NB4 (cell line): ENCODE results near the gene S100A9.
"Not testable (repeated sequence)": the region's sequence is repeated elsewhere in the genome, so short reads cannot be mapped to it uniquely, and the experiment has no call there.

ENCODE experiments used
- DNase-seq: peaks from one replicate; pipeline ENCODE4 v3.0.0; 2010; ENCODE audit warnings: low read depth
- H3K4me3 ChIP-seq: one replicate; pipeline ENCODE4 v1.5.1; 2011; ENCODE audit warnings: mild to moderate bottlenecking, low read depth, low read length, moderate library complexity
- MAX ChIP-seq: IDR thresholded peaks from 2 replicates; pipeline ENCODE4 v1.6.1; 2011; ENCODE audit warnings: low read depth, low read length
- MYC ChIP-seq: IDR thresholded peaks from 2 replicates; pipeline ENCODE4 v1.6.1; 2011; ENCODE audit warnings: low read depth, low read length
- POLR2A ChIP-seq: IDR thresholded peaks from 2 replicates; pipeline ENCODE4 v1.6.1; 2011; ENCODE audit warnings: mild to moderate bottlenecking; ENCODE audit not compliant: insufficient read length; ENCODE audit errors: extremely low read depth
- TF ChIP-seq, protein P1 (sequence below): IDR thresholded peaks from one replicate; pipeline ENCODE4 v1.5.1; 2012; ENCODE audit warnings: low read depth, low read length

S100A9 gene

GRCh38 chr1:153403421-153404085 lies 45.9 kb downstream of the S100A9 start:
- H3K4me3 ChIP-seq: no peak overlapping the region
- DNase-seq: no peak
- no peak for TF ChIP-seq MAX
- no peak for TF ChIP-seq POLR2A
- no peak for TF ChIP-seq MYC
- TF ChIP-seq, protein P1, sequence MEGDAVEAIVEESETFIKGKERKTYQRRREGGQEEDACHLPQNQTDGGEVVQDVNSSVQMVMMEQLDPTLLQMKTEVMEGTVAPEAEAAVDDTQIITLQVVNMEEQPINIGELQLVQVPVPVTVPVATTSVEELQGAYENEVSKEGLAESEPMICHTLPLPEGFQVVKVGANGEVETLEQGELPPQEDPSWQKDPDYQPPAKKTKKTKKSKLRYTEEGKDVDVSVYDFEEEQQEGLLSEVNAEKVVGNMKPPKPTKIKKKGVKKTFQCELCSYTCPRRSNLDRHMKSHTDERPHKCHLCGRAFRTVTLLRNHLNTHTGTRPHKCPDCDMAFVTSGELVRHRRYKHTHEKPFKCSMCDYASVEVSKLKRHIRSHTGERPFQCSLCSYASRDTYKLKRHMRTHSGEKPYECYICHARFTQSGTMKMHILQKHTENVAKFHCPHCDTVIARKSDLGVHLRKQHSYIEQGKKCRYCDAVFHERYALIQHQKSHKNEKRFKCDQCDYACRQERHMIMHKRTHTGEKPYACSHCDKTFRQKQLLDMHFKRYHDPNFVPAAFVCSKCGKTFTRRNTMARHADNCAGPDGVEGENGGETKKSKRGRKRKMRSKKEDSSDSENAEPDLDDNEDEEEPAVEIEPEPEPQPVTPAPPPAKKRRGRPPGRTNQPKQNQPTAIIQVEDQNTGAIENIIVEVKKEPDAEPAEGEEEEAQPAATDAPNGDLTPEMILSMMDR: no peak

DNA sequence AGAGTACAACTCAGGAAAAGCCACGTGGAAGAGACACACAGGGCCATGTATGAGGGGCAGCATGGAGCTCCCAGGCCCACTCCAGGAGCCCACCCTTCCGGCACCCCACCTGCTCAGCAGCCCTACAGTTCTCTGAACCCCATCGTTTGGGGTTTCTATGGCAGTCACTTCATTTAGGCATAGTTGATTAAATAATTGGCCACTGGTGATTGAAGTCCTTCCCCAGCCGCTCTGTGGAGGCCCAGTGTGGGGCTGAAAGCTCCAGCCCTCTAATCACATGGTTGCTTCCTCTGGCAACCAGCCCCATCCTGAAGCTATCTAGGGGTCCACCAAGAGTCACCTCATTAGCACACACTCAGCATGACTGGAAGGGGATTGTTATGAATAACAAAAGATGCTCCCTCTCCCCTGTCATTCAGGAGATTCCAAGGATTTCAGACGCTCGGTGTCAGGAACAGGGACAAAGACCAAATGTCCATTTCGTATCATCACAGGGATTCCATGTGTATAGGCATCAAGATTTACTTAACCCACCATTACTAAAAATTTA lies 46.5 kb downstream of the S100A9 start:
- DNase-seq: no peak
- TF ChIP-seq, protein P1: no peak
- TF ChIP-seq MAX: no peak
- no peak for TF ChIP-seq MYC
- no peak for TF ChIP-seq POLR2A
- no peak overlapping the region for H3K4me3 ChIP-seq

DNA sequence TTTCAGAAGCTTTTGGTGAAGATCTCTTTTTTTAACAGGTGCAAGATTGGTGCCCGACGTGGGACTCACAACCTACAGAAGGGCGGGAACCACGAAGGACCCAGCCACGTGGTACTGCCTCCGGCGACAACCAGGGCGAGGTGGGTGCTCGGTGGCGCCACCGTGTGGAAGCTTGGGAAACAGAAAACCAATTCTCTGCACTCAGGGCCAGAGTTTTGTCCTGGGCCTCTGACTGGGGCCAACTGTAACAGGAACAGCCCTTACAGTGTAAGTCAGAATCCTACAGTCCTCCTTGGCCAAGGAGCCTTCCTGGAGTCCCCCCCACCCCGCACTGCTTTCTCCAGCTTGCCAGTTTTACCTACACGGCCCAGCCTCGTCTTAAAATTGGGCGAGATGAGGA lies 47.1 kb downstream of the S100A9 start:
- DNase-seq: peak; percentile 57
- TF ChIP-seq POLR2A (no peak), MYC (peak; percentile 54), MAX (peak; percentile 94)
- TF ChIP-seq, protein P1: peak; percentile 54
- no peak overlapping the region for H3K4me3 ChIP-seq

DNA sequence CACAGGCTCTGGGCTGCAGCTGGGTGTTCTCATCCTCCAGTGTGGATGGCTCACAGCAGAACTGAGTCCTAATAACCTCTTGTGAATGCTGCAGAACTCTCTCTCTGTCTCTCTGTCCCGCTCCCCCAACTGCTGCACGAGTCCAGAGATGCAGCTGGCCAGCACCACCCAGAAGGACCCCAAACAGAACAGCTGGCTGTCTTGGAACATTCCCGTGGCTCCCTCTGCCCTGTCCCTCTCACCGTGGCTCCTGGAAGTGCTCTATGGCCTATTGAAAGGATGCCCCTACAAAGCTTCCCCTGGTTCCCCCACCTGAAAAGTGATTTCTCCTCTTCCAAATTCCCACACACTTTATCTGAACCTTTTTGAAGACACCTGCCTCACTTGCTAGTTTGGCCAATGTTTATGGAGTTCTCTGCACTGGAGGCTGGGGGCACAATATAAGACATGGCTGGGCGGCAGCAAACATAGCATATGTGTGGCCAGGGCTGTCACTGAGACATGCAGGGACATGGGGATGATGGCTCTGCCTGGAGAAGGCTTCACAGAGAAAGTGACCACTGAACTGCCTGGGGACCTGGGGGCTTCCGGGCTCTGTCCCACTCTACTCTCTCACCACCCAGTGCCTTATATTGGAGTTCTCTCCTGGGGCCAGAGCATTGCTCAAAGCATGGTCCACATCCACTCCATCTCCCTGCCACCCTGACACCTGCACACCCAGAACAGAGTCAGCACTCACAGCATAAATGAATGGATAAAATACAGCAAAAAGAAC lies 48.4 kb downstream of the S100A9 start:
- not testable (repeated sequence) for DNase-seq, H3K4me3 ChIP-seq

DNA sequence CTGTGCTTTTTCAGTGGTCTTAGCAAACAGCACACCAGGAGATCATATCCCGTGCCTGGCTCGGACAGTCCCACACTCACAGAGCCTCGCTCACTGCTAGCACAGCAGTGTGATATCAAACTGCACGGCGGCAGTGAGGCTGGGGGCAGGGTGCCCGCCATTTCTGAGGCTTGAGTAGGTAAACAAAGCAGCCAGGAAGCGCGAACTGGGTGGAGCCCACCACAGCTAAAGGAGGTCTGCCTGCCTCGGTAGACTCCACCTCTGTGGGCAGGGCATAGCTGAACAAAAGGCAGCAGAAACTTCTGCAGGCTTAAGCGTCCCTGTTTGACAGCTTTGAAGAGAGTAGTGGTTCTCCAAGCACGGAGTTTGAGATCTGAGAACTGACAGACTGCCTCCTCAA lies 49.6 kb downstream of the S100A9 start:
- not testable (repeated sequence) for DNase-seq, H3K4me3 ChIP-seq
